ENCODE measurements around the gene MPHOSPH9.

GRCh38 chr12:123229051-123229450, 3.9 kb downstream of the MPHOSPH9 start:
- no peak for TF ChIP-seq ZNF565 (CRISPR knock-in tag; conservative IDR thresholded peaks at IDR 0.05; ENCODE audit: low read depth)
- no peak for TF ChIP-seq TCF4 (CRISPR knock-in tag; IDR thresholded peaks at IDR 0.05; ENCODE audit: borderline replicate concordance)
- no peak for TF ChIP-seq ARNTL (CRISPR knock-in tag; IDR thresholded peaks at IDR 0.05; ENCODE audit: borderline replicate concordance, low read depth)
- no peak for TF ChIP-seq ZNF8 (CRISPR knock-in tag; IDR thresholded peaks at IDR 0.05)
- no peak for TF ChIP-seq ZC3H10 (CRISPR knock-in tag; IDR thresholded peaks at IDR 0.05)
- no peak for TF ChIP-seq RARB (CRISPR knock-in tag; IDR thresholded peaks at IDR 0.05)
- TF ChIP-seq PATZ1 (CRISPR knock-in tag; IDR thresholded peaks at IDR 0.05; ENCODE audit: borderline replicate concordance), result no peak
- TF ChIP-seq ZNF70 (CRISPR knock-in tag; IDR thresholded peaks at IDR 0.05), result no peak
- TF ChIP-seq TOX (CRISPR knock-in tag; IDR thresholded peaks at IDR 0.05; ENCODE audit: borderline replicate concordance), result no peak
- no peak for TF ChIP-seq GLIS3 (CRISPR knock-in tag; IDR thresholded peaks at IDR 0.05)
- TF ChIP-seq ZFP3 (CRISPR knock-in tag; IDR thresholded peaks at IDR 0.05), result no peak
- TF ChIP-seq SNAI2 (CRISPR knock-in tag; IDR thresholded peaks at IDR 0.05), result no peak
- TF ChIP-seq, protein P1, sequence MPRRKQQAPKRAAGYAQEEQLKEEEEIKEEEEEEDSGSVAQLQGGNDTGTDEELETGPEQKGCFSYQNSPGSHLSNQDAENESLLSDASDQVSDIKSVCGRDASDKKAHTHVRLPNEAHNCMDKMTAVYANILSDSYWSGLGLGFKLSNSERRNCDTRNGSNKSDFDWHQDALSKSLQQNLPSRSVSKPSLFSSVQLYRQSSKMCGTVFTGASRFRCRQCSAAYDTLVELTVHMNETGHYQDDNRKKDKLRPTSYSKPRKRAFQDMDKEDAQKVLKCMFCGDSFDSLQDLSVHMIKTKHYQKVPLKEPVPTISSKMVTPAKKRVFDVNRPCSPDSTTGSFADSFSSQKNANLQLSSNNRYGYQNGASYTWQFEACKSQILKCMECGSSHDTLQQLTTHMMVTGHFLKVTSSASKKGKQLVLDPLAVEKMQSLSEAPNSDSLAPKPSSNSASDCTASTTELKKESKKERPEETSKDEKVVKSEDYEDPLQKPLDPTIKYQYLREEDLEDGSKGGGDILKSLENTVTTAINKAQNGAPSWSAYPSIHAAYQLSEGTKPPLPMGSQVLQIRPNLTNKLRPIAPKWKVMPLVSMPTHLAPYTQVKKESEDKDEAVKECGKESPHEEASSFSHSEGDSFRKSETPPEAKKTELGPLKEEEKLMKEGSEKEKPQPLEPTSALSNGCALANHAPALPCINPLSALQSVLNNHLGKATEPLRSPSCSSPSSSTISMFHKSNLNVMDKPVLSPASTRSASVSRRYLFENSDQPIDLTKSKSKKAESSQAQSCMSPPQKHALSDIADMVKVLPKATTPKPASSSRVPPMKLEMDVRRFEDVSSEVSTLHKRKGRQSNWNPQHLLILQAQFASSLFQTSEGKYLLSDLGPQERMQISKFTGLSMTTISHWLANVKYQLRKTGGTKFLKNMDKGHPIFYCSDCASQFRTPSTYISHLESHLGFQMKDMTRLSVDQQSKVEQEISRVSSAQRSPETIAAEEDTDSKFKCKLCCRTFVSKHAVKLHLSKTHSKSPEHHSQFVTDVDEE (CRISPR knock-in tag; IDR thresholded peaks at IDR 0.05), result no peak

Data from SK-N-SH treated with all-trans-retinoic acid at 6 μM for 48 hours (cell line).